SKM-1 (cell line): Measurements from ENCODE around the gene RPL7A.

Experiments used
- DNase-seq: peaks from one replicate; lab custom pipeline; 2025; ENCODE audit not compliant: unreplicated experiment; lab: John Stamatoyannopoulos, UW

RPL7A gene

GRCh38 chr9:133347515-133347984 lies 468 bp upstream of the RPL7A start:
- DNase-seq, result no peak

GRCh38 chr9:133348718-133349573 lies 928 bp downstream of the RPL7A start:
- DNase-seq, result no peak

- DNase-seq, result no peak
Observed at GRCh38 chr9:133349965-133350616, 2.1 kb downstream of the RPL7A start.

- DNase-seq, result no peak
Observed at GRCh38 chr9:133351526-133351907, 3.5 kb downstream of the RPL7A start.

- DNase-seq, result peak; percentile 74
Observed at GRCh38 chr9:133351908-133352634, 4.1 kb downstream of the RPL7A start.

- no peak for DNase-seq
Observed at GRCh38 chr9:133352635-133353340, 4.8 kb downstream of the RPL7A start.

GRCh38 chr9:133353548-133353947 lies 5.5 kb downstream of the RPL7A start:
- no peak for DNase-seq

GRCh38 chr9:133354766-133355165 lies 6.7 kb downstream of the RPL7A start:
- DNase-seq, result no peak

- DNase-seq, result no peak
Observed at GRCh38 chr9:133355881-133356357, 7.9 kb downstream of the RPL7A start.

- peak; percentile 45 for DNase-seq
Observed at GRCh38 chr9:133356391-133357091, 8.5 kb downstream of the RPL7A start, which contains the start of the genes SURF1 and SURF2. Gene SURF1, minus strand, starts transcription at chr9:133356487. Its CDS starts 34 bp downstream, at chr9:133356453. Gene SURF2, plus strand, starts transcription at chr9:133356550. Its CDS starts 43 bp downstream, at chr9:133356593.

GRCh38 chr9:133357656-133358055 lies 9.6 kb downstream of the RPL7A start:
- no peak for DNase-seq

GRCh38 chr9:133359399-133360175 lies 11.6 kb downstream of the RPL7A start:
- DNase-seq, result no peak

- no peak for DNase-seq
Observed at GRCh38 chr9:133360400-133361393, 12.7 kb downstream of the RPL7A start.

GRCh38 chr9:133361507-133362092 lies 13.6 kb downstream of the RPL7A start:
- no peak for DNase-seq

GRCh38 chr9:133362359-133363044 lies 14.5 kb downstream of the RPL7A start:
- no peak for DNase-seq

- DNase-seq, result no peak
Observed at GRCh38 chr9:133366435-133366834, 18.4 kb downstream of the RPL7A start.

GRCh38 chr9:133367221-133367620 lies 19.2 kb downstream of the RPL7A start:
- no peak for DNase-seq
